Coronary artery (tissue), 2 donors: ENCODE measurements around the gene BET1L.
A peak's percentile ranks its signal among the peaks of the same experiment; 100 is the strongest.
"Not testable (repeated sequence)": the region's sequence is repeated elsewhere in the genome, so short reads cannot be mapped to it uniquely, and the experiment has no call there.

Experiments
- DNase-seq: peaks from one replicate; pipeline ENCODE4 v3.0.0-alpha.2; 2017; ENCODE audit warnings: low spot score
- H3K27ac ChIP-seq, 2 donors: fragments of 200-600 bp; sonication (generic); one replicate each; pipeline ENCODE4 v1.5.1; 2016 to 2019
- H3K4me3 ChIP-seq: fragments of 200-600 bp; sonication (generic); 2 replicates; pipeline ENCODE4 v1.5.1; 2016; ENCODE audit warnings: mild to moderate bottlenecking, moderate library complexity
- TF ChIP-seq, protein P1 (sequence below): fragments of 200-600 bp; sonication (generic); IDR thresholded peaks from one replicate; pipeline ENCODE4 v1.5.1; 2019; ENCODE audit warnings: antibody characterized with exemption

BET1L gene

DNA sequence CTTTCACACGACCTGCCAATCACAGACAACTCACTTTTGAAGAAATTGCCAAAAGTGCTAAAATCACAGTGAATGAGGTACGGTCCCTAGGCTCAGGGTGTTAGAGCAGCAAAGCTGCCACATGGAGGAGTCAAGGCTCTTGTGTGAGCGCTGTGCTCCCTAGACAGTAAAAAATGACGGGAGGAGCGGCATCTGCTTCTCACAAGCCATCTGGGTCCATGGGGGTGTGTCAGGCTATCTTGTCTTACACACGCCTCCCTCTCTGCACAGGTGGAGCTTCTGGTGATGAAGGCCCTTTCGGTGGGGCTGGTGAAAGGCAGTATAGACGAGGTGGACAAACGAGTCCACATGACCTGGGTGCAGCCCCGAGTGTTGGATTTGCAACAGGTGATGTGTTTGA is 44.4 kb upstream of the BET1L start:
- TF ChIP-seq, protein P1, sequence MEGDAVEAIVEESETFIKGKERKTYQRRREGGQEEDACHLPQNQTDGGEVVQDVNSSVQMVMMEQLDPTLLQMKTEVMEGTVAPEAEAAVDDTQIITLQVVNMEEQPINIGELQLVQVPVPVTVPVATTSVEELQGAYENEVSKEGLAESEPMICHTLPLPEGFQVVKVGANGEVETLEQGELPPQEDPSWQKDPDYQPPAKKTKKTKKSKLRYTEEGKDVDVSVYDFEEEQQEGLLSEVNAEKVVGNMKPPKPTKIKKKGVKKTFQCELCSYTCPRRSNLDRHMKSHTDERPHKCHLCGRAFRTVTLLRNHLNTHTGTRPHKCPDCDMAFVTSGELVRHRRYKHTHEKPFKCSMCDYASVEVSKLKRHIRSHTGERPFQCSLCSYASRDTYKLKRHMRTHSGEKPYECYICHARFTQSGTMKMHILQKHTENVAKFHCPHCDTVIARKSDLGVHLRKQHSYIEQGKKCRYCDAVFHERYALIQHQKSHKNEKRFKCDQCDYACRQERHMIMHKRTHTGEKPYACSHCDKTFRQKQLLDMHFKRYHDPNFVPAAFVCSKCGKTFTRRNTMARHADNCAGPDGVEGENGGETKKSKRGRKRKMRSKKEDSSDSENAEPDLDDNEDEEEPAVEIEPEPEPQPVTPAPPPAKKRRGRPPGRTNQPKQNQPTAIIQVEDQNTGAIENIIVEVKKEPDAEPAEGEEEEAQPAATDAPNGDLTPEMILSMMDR = no peak
- Histone ChIP-seq H3K4me3 (no peak overlapping the region), H3K27ac (no peak overlapping the region)
- DNase-seq = no peak

DNA sequence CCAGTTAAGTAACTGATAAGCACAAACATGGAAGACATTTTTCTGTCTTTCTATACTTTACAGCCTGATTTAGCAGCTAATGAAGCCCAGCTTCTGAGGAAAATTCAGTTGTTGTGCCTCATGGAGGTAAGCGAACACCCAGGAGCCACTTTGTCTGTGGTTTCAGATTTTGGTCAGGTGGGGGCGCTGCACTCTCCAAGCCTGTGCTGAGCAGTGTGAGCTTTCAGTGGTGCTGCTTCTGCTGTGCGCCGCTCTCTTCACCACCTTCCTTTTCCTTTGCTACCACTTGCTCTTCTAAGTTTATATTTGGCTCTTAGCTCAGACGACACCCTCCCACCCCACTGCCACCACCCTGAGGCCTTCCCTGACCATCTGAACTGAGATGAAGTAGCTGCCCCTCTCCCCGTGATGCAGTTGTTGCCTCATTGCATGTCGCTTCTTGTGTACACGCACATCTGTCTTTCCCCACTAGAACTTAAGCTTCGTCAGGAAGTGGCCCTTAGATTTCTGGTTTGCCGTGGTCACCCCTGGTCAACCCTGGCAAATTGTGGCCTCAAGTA is 43.6 kb upstream of the BET1L start:
- Histone ChIP-seq H3K4me3 (no peak overlapping the region), H3K27ac (no peak overlapping the region)
- TF ChIP-seq, protein P1 = peak; percentile 39
- DNase-seq = no peak

DNA sequence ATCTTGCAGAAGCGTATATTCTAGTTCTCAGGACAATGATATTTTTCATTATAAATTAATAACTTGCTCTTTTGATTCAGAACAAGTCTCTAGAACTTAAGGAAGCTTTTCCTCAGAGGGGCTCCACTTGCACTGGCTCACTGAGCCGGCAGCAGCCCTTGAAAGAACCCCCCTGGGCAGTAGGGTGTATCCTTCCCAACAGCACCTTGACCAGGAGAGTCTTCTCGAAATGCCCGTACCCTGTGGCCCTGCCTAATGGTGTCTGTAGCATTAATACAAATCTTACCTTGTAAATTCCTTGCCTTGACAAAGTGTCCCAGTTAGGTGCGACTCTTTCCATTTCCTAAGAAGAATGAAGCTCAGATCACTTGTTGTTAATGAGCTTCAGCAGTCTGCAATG is 43.1 kb upstream of the BET1L start:
- no peak for DNase-seq
- TF ChIP-seq, protein P1 = no peak
- no peak overlapping the region for H3K4me3 ChIP-seq
- H3K27ac ChIP-seq = no peak overlapping the region

DNA sequence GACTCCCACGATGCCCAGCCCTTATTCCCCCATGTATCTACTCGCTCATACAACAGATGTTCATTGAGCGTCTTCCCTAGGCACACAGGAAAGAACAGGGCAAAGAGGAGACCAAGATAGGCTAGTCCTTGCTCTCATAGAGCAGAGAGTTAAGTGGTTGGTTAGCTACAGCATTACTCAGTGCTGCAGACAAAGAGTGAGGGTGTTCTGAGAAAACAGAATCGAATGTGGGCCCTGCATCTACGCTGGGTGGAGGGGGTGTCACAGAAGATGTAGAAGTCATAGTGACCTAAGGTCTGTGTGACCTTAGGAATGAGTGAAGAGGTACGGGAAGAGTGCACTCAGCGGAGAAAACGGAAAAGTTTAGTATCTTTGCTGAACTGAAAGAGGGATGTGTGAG is 41.9 kb upstream of the BET1L start:
- Histone ChIP-seq H3K4me3 (no peak overlapping the region), H3K27ac (no peak overlapping the region)
- TF ChIP-seq, protein P1 = no peak
- DNase-seq = no peak

DNA sequence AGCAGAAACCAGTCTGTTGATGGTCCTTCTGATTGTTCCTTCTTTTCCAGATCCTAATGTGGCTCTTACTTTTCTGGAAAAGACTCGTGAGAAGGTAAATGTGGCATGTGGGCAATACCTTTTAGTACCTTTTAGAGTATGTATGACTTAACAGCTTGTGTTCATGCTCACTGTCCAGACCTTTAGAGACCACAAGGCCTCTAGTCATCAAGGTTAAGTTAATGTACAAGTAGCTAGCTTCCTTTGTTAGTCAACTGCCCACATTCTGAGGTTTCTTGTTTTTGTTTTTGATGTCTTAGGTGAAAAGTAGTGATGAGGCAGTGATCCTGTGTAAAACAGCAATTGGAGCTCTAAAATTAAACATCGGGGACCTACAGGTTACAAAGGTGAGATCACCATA is 37.2 kb upstream of the BET1L start:
- TF ChIP-seq, protein P1 = no peak
- DNase-seq = no peak

DNA sequence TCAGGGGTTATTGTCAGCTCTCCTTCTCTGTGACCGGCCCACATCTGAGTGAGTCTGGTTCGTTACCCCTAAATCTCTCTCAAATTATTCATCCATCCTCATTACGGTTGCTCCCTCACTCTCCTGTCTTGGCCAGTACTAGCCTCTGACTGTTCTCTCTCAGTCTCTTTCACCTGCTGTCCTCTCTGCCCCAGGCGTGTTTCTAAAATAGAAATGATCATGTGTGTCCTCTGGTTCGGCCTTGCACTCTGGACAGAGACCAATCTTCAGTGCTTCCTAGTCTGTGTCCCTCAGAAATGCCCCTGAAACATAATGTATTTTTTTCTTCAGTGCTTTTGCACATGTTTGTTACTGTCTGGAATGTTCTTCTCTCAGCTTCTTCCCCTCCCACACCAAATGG is 34.4 kb upstream of the BET1L start:
- H3K27ac ChIP-seq = no peak overlapping the region
- TF ChIP-seq, protein P1 = no peak

More for the DNA sequence above, 37.2 kb upstream of the BET1L start:
- no peak overlapping the region for H3K4me3 ChIP-seq
- H3K27ac ChIP-seq = no peak overlapping the region

DNA sequence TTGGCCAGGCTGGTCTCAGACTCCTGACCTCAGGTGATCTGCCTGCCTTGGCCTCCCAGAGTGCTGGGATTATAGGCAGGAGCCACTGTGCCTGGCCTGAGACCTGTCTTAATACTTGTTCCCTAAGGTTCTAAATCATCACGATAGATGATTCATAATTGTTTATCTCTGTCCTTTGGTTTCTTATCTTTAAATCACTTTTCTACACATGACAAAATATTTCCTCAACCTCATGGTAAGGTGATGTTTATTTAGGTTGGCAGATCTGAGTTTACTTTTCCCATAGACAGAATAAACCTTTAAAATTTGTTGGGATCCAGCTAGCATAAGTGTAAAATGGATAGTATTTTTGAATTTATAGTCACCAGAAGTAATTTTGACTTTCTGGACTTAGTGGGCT is 33.1 kb upstream of the BET1L start:
- TF ChIP-seq, protein P1 = no peak
- H3K27ac ChIP-seq = no peak overlapping the region
- DNase-seq = no peak
- H3K4me3 ChIP-seq = no peak overlapping the region

More for the DNA sequence above, 34.4 kb upstream of the BET1L start:
- DNase-seq = no peak
- H3K4me3 ChIP-seq = no peak overlapping the region

DNA sequence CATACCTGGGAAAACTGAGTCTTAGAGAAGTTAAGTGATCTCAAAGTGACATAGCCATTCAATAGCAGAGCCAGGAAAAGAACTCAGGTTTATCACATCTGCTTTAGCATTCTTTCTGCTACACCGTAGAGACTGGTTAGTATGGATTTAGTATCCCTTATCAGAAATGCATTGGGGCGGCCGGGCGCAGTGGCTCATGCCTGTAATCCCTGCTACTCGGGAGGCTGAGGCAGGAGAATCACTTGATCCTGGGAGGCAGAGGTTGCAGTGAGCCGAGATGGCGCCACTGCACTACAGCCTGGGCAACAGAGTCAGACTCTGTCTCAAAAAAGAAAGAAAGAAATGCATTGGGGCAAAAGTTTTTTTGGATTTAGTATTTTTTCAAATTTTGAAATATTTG is 31.1 kb upstream of the BET1L start:
- not testable (repeated sequence) for H3K27ac ChIP-seq, DNase-seq, H3K4me3 ChIP-seq
